Omental fat pad (tissue), 4 donors: ENCODE measurements around the gene SIAH1. TPM values are rescaled to one million over a fixed set of nuclear protein-coding genes. Genes with fewer than 3 reads are reported as not detected.

Experiments
- ATAC-seq: fragments of 150-250 bp; one replicate; pipeline ENCODE4 v1.9.1; 2016; ENCODE audit warnings: mild to moderate bottlenecking, moderate library complexity; ENCODE audit not compliant: low FRiP score
- DNase-seq: peaks from one replicate; pipeline ENCODE4 v3.0.0-alpha.2; 2019; ENCODE audit warnings: low spot score
- total RNA-seq, 4 donors: library from RNA; depleted of rRNA; stranded (reverse); fragments of >200 nt; gene quantifications; one replicate each; pipeline ENCODE4 v1.1.0, GENCODE V29; 2016
- TF ChIP-seq, protein P1 (sequence below), 3 donors: fragments of 450-650 bp; IDR thresholded peaks; one replicate each; pipeline ENCODE4 v1.5.1; 2016 to 2017; ENCODE audit warnings: antibody characterized with exemption in 3 of 3, mild to moderate bottlenecking in 3 of 3, moderate library complexity in 2 of 3

SIAH1 gene
- total RNA-seq, 4 donors from 2014 or later: 30.7 to 42.7 (median 39.6) TPM

DNA sequence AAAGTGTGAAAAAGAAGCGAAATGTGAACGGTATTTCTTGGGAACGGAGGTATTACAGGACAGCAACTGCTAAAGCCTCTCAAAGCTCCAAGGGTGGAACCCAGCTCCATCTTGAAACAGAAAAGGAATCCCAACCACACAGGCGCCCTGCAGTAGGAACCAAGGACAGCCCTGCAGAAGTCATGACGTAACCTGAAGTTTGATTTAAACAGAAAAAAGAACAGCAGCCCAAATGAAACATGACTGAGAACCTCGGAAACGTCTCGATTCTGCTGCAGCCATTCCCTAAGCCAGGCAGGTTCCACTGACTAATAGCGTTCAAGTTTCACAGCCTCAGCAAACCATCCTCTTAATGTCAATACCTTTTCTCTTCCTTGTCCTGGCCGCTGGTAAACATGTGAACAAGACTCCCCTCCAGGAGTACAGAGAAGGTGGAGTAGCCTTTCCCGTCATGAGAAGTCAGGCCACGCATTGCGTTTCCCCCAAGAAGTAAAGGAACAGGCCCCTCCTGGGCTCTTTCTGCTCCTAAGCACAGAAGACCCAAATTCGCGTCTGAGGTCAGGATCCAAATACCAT, 20.1 kb downstream of the SIAH1 start:
- peak; percentile 11 for ATAC-seq
- no peak for DNase-seq
- TF ChIP-seq, protein P1, sequence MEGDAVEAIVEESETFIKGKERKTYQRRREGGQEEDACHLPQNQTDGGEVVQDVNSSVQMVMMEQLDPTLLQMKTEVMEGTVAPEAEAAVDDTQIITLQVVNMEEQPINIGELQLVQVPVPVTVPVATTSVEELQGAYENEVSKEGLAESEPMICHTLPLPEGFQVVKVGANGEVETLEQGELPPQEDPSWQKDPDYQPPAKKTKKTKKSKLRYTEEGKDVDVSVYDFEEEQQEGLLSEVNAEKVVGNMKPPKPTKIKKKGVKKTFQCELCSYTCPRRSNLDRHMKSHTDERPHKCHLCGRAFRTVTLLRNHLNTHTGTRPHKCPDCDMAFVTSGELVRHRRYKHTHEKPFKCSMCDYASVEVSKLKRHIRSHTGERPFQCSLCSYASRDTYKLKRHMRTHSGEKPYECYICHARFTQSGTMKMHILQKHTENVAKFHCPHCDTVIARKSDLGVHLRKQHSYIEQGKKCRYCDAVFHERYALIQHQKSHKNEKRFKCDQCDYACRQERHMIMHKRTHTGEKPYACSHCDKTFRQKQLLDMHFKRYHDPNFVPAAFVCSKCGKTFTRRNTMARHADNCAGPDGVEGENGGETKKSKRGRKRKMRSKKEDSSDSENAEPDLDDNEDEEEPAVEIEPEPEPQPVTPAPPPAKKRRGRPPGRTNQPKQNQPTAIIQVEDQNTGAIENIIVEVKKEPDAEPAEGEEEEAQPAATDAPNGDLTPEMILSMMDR (IDR thresholded peaks at IDR 0.05): no peak

- ATAC-seq (no peak), DNase-seq (no peak)
- TF ChIP-seq, protein P1 (IDR thresholded peaks at IDR 0.05): no peak
These were observed 23.6 kb downstream of the SIAH1 start for GRCh38 chr16:48361540-48362144.

- no peak for ATAC-seq
- TF ChIP-seq, protein P1 (IDR thresholded peaks at IDR 0.05): no peak
- no peak for DNase-seq
These were observed 24.2 kb downstream of the SIAH1 start for GRCh38 chr16:48361012-48361411.

GRCh38 chr16:48359983-48360382, 25.2 kb downstream of the SIAH1 start:
- ATAC-seq (no peak), DNase-seq (no peak)
- TF ChIP-seq, protein P1 (IDR thresholded peaks at IDR 0.05): no peak

GRCh38 chr16:48358419-48358818, 26.8 kb downstream of the SIAH1 start:
- ATAC-seq: no peak
- TF ChIP-seq, protein P1 (IDR thresholded peaks at IDR 0.05): no peak

GRCh38 chr16:48356633-48357376, 28.4 kb downstream of the SIAH1 start:
- TF ChIP-seq, protein P1 (IDR thresholded peaks at IDR 0.05): no peak
- no peak for ATAC-seq

More at GRCh38 chr16:48358419-48358818, 26.8 kb downstream of the SIAH1 start:
- no peak for DNase-seq

More at GRCh38 chr16:48356633-48357376, 28.4 kb downstream of the SIAH1 start:
- DNase-seq: no peak
